ENCODE results near the gene YPEL4.
"Not testable (repeated sequence)": the region's sequence is repeated elsewhere in the genome, so short reads cannot be mapped to it uniquely, and the experiment has no call there.

Gene YPEL4

GRCh38 chr11:57649826-57650738, at the start of gene YPEL4:
Gene YPEL4 (minus strand): TSS chr11:57649912. CDS start chr11:57647107, 2,805 bp downstream.
- peak; percentile 46 for DNase-seq (ENCODE audit: low read depth)
- in situ Hi-C loops (cut with HindIII; ENCODE audit: low sequenced_read_pairs), result no loop called here
- H3K4me3 ChIP-seq (ENCODE audit: low read depth, low read length), result peak within 1 kb of the TSS; percentile 45
- no peak for TF ChIP-seq CTCF (IDR thresholded peaks at IDR 0.05; ENCODE audit: low read depth, low read length, missing control alignments)

GRCh38 chr11:57698843-57699365, 49.2 kb upstream of the YPEL4 start:
- no peak for DNase-seq (ENCODE audit: low read depth)
- no peak overlapping the region for H3K4me3 ChIP-seq (ENCODE audit: low read depth, low read length)
- in situ Hi-C loops (cut with HindIII; ENCODE audit: low sequenced_read_pairs), result no loop called here
- TF ChIP-seq CTCF (IDR thresholded peaks at IDR 0.05; ENCODE audit: low read depth, low read length, missing control alignments), result no peak

GRCh38 chr11:57690474-57690873, 40.8 kb upstream of the YPEL4 start:
- in situ Hi-C loops (cut with HindIII; ENCODE audit: low sequenced_read_pairs); DNase-seq (ENCODE audit: low read depth); H3K4me3 ChIP-seq (ENCODE audit: low read depth, low read length): not testable (repeated sequence)

- no peak for TF ChIP-seq CTCF (IDR thresholded peaks at IDR 0.05; ENCODE audit: low read depth, low read length, missing control alignments)
- DNase-seq (ENCODE audit: low read depth), result no peak
- no peak overlapping the region for H3K4me3 ChIP-seq (ENCODE audit: low read depth, low read length)
- in situ Hi-C loops (cut with HindIII; ENCODE audit: low sequenced_read_pairs), result no loop called here
Measured at GRCh38 chr11:57681168-57681567, 31.5 kb upstream of the YPEL4 start.

- in situ Hi-C loops (cut with HindIII; ENCODE audit: low sequenced_read_pairs), result no loop called here
- H3K4me3 ChIP-seq (ENCODE audit: low read depth, low read length), result no peak overlapping the region
- DNase-seq (ENCODE audit: low read depth), result no peak
- TF ChIP-seq CTCF (IDR thresholded peaks at IDR 0.05; ENCODE audit: low read depth, low read length, missing control alignments), result no peak
Measured at GRCh38 chr11:57680552-57680874, 30.8 kb upstream of the YPEL4 start.

GRCh38 chr11:57679396-57679795, 29.7 kb upstream of the YPEL4 start:
- no peak overlapping the region for H3K4me3 ChIP-seq (ENCODE audit: low read depth, low read length)
- in situ Hi-C loops (cut with HindIII; ENCODE audit: low sequenced_read_pairs), result no loop called here
- no peak for TF ChIP-seq CTCF (IDR thresholded peaks at IDR 0.05; ENCODE audit: low read depth, low read length, missing control alignments)
- DNase-seq (ENCODE audit: low read depth), result no peak
